Uterus (tissue), 2 donors: ENCODE measurements around the gene SLC10A4.

Experiments
- POLR2A ChIP-seq, 2 donors: fragments of 450-650 bp; IDR thresholded peaks; one replicate each; pipeline ENCODE4 v1.6.1; 2016; ENCODE audit warnings: antibody characterized with exemption in 2 of 2, mild to moderate bottlenecking in 1 of 2, moderate library complexity in 1 of 2
- TF ChIP-seq, protein P1 (sequence below), 4 experiments: fragments of 200-600 bp in 2 of 4; fragments of 450-650 bp in 2 of 4; sonication (generic) in 2 of 4; IDR thresholded peaks; one replicate each; pipeline ENCODE4 v1.5.1; 2016 to 2019; ENCODE audit warnings: antibody characterized with exemption in 4 of 4, mild to moderate bottlenecking in 2 of 4, moderate library complexity in 1 of 4

DNA sequence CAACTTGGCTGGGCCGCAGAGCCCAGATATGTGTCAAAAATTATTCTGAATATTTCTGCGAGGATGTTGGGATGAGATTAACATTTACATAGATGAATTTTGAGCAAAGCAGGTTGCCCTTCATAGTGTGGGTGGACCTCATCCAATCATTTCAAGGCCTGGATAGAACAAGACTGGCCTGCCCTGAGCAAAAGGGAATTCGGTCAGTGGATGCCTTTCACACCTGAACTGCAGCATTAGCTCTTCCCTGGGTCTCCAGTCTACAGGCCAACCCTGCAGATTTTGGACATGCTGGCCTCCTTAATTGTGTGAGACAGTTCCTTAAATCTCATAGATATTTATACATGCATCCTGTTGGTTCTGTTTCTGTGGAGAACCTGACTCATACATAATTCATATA, 32.4 kb upstream of the SLC10A4 start:
- TF ChIP-seq, protein P1, sequence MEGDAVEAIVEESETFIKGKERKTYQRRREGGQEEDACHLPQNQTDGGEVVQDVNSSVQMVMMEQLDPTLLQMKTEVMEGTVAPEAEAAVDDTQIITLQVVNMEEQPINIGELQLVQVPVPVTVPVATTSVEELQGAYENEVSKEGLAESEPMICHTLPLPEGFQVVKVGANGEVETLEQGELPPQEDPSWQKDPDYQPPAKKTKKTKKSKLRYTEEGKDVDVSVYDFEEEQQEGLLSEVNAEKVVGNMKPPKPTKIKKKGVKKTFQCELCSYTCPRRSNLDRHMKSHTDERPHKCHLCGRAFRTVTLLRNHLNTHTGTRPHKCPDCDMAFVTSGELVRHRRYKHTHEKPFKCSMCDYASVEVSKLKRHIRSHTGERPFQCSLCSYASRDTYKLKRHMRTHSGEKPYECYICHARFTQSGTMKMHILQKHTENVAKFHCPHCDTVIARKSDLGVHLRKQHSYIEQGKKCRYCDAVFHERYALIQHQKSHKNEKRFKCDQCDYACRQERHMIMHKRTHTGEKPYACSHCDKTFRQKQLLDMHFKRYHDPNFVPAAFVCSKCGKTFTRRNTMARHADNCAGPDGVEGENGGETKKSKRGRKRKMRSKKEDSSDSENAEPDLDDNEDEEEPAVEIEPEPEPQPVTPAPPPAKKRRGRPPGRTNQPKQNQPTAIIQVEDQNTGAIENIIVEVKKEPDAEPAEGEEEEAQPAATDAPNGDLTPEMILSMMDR (IDR thresholded peaks at IDR 0.05): no peak
- TF ChIP-seq POLR2A (IDR thresholded peaks at IDR 0.05): no peak
